Stimulated activated CD4-positive, alpha-beta T cell treated with anti-CD3 and anti-CD28 coated beads, Interleukin-12 subunit alpha, Interleukin-12 subunit beta, amount 100 ng/mL, for 4 hours (primary cell): ENCODE data around the gene MYRIP.
"Not testable (repeated sequence)": the region's sequence is repeated elsewhere in the genome, so short reads cannot be mapped to it uniquely, and the experiment has no call there.

Experiments
- DNase-seq: peaks from one replicate; pipeline ENCODE4 v3.0.0-alpha.2; 2020

The MYRIP gene

DNA sequence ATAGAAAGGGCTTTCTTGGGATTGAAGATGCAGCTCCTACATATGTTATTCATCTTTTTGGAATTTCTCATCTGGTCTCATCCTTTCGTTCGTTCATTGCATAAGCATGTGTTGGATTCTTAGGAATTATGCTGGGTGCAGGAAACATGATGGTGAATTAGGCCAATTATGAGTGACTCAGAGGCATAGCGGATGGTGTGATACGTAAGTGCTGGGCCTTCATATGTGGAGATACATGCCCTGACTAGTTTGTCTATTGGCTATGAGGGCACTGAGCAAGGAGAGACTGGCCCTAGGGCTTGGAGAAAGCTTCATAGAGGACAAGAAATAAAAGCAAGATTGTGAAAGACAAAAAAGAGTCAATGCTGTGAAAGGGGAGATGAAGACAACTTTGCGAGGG, 235.1 kb downstream of the MYRIP start:
- DNase-seq = no peak

DNA sequence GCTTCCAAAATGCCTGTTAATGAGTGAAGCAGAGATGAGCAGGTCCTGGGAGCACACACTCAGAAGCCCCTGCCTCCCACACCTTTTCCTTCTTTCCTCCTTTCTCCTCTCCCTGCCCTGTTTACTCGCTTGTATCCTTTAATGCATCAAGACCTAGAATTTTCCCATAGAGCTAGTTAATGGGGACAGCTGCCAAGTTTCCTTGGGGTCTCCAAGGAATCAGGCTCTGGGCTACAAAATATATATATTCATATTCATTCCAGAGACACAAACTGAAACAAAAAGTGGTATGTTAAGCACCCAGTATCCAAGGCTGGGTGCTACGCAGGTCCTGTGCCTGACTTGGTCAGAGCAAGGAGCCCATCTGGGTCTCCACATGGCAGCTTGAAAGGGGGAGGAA, 235.6 kb downstream of the MYRIP start:
- DNase-seq = no peak

DNA sequence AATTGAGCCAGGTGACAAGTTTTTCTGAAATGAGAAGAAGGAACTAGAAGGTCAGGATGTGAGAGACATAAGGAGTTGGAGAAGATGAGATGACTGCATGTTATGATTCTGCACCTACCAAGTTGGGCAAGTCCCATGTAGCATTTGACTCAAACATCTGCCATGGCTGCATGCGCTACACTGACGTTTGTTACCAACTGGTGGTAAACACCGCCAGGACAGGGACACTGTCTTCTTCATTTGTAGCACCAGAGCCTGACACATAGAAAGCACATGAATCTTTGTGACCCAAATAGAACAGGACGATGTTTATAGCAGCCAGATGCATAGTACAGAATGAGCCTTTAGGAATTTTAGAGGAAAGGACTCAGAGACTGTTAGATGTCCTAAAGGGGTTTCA, 236.7 kb downstream of the MYRIP start:
- DNase-seq = no peak

DNA sequence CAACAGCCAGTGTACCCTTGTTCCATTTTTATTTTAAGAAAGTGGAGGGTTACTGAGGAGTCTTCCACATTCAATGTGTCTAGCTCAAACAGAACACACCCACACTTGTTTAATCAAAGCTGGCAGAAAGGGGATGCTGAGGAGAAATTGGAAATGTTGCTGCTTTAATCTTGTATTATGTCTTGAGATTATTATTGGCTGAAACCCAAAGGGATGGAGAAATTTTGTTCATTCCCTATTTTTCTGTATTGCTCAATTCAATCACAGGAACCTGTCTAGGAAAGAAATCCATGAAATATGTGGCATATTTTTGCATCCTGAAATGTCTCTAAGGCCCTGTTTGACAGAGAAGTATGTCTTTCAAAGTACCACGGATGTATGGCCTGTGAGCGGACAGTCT, 238.0 kb downstream of the MYRIP start:
- no peak for DNase-seq

DNA sequence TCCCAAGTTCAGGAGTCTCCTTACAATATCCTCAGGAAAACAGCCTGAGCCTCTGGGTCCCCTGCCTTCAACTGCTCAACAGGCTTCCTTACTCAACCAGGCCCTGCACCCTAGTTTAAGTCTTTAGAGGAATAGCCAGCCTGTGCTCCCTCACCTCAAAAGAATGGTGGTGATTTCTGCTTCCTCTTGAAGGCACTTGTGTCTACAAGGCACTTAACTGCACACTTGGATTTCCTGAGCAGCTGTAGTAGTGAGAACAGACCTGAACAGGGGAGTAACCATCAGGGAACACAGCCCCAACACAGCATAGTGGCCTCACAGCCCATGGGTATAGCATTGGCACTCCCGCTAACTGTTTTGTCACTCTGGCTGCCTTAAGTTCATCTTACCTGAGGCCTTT, 244.3 kb downstream of the MYRIP start:
- no peak for DNase-seq

DNA sequence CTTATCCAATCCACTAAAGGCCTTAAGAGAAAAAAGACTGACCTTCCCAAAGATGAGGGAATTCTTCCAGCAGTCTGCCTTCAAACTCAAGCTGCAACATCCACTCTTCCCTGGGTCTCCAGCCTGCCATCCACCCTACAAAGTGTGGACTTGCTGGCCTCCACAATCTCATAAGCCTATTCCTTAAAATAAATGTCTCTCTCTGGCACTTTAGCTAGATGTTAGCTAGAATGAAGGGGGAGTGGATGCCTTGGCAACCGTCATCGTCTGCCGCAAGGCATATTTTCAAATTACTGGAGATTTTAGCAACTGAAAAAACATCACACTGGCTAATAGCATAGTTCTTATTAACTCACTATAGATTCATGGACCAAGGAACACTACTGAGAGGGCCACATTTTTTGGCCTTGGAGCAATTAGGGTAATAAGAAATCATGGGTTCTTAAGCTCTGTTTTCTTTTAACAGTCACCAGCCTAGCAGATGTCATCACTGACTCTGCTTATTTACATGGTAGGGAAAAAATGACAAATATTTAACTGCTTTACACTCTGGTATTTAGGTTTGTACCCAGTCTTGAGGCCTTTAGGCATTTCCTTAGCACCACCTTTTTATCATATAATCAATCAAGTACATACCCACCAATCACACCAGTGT, 245.3 kb downstream of the MYRIP start:
- DNase-seq = no peak

DNA sequence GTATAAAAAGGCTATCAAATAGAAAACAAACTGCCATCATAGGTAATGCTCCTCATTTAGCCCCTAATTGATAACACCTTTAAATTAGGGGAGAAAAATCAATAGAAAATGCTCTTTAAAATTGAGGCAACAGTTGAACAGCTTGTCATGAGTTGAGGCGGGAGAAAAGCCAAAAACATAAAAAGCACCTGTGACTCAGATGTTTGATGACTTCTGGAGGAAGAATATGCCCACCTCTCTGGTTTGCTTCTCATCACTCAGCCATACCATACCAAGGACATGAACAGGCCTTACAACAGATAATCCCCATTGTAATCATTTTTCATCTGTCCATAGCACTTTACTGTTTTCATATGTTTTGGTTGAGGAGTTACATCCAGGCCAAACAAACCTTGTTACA, 246.0 kb downstream of the MYRIP start:
- DNase-seq = no peak

DNA sequence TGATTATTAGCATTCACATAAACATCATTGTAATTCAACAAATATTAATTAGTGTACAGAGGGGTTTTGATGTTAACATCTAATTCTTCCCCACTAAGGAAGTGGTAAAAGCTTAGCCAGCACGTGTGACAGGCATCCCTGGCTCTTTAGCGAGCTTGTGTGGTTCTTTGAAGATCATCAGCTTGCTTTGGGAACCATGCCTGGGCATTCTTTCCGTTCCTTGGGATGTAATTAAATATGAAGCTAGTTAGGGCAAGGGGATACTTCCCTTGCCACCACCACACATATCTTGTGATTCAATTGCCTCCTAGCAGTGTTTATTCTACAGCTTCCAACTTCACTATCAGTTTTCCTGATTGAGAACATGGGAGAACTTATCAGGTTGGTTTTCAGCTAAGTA, 246.5 kb downstream of the MYRIP start:
- DNase-seq = no peak

DNA sequence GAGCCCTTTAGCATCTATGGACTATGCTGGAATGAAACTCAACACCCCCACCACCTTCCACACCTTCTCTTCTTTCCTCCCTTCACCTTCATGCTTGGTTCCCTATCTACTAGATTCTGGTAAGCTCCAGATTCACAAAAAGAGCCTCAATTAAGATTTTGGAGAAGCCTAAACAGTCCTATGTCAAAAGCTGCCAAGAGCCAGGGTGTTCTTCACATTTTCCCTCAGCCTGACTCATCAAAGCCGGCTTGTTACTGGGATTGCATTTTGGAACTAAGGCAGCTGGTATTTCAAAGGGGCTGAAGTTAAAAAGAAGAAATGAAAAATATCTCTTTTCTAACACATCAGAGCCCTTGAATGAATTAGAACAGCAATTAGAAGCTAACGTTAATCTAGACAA, 247.7 kb downstream of the MYRIP start:
- no peak for DNase-seq

DNA sequence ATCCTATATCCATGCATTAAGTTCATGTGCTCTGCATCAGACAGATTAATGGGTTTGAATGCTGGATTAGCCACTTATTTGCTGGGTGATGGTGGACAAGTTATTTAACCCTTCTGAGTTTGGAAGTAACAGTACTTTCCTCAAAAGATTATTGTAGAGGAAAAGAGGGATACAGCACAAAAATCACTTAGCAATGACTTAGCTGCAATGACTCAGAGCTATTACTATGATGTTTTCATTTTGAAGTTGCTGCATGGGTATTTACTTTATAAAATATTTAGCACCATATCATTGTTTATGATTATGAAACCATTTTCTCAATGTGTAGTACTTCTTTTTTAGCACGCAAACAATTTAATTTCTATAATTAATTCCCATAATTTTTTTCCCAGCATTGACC, 248.4 kb downstream of the MYRIP start:
- no peak for DNase-seq

DNA sequence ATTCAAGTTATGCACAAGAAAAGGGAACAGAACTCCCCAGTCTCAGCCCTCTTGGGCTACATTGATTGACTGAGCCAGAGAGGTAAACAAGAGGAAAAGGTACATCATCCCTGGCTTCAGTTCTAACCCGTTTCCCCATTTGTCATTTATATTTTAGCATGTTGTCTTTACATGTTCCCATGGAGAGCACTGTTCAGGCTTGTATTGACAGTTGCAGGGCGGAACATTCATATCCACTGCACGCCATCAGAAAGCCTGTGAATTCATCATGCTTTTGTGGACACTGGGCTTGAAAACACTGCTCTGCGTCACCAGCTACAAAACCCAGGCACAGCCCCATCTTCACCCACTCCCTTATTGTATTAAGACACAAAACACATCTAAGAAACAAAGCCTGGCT, 259.2 kb downstream of the MYRIP start:
- DNase-seq = no peak

DNA sequence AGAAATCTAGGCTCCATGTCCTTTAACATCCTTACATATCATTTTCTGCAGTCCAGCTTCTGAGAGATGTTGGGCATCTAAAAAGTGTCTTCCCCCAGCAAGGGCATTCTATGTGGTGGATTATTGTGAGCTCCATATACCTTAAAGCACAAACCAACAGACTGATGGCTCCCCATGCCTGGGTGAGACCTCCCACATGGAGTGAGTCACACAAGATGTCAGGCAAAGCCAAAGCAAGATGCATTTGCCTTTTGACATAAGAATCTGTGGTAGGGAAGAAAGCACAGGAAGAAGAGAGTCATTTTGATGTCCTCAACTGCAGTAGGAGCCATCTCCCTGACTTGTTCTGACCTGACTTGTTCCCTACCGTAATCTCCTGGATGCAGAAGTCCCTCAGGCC, 261.4 kb downstream of the MYRIP start:
- no peak for DNase-seq

DNA sequence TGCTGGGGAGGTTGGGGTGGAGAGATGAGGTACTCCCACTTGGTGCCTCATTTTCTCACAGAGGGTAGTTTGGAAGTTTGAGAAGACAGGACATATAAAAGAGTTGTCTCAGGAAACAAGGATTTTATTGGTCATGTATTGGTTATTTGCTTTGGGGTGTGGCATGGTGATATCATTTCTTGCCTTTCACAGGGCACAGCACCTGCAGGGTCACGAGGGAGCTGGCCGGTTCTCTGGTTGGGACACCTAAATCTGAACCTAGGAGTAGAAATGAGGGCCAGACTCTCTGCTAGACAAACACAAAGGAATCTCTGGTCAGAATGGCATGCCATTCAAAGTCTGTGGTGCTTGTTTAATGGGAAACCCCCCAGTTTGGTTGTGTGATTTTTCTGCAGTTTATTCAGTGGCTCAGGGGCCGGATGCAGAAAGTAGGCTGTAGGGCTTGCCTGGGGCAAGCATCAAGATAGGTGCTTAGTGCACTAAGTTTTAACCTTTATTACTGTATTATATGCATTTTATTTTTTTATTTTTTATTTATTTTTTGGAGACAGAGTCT, 262.4 kb downstream of the MYRIP start:
- no peak for DNase-seq

DNA sequence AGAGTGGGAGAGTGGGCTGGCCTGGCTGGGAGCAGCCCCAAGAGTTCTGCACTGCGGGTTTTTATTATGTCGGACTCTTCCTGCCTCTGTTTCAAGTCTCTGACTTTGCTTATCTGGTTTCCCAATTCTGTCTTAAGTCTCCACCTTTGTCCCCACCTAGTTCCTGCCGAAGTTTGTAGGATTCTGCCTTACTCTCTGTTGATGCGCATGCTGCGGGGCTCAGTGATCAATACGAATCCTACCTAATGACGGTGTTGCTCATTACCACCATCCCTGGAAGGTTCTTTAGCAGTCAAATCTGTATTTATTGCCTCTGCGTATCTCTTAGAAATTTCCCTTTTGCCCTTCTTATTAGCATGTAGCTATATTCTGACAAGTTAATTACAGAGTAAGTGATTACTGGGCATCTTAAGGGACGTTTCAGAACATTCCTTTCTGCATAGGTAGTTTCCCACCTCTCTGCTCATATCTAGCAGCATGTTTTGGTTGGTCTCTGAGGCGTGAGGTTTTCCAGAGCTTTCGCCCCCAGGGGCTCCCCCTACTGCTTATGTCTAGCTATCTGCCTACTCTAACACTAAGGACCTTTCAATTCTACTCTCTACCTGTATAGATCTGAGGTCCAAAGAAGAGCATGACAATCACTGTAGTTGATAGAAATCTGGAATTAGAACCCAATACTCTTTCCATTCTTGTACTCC, 264.1 kb downstream of the MYRIP start:
- DNase-seq = no peak

DNA sequence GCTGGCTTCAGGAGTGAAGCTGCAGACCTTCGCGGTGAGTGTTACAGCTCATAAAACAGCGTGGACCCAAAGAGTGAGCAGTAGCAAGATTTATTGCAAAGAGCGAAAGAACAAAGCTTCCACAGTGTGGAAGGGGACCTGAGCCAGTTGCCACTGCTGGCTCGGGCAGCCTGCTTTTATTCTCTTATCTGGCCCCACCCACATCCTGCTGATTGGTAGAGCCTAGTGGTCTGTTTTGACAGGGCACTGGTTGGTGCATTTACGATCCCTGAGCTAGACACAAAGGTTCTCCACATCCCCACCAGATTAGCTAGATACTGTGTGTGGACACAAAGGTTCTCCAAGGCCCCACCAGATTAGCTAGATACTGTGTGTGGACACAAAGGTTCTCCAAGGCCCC, 267.7 kb downstream of the MYRIP start:
- DNase-seq = not testable (repeated sequence)

DNA sequence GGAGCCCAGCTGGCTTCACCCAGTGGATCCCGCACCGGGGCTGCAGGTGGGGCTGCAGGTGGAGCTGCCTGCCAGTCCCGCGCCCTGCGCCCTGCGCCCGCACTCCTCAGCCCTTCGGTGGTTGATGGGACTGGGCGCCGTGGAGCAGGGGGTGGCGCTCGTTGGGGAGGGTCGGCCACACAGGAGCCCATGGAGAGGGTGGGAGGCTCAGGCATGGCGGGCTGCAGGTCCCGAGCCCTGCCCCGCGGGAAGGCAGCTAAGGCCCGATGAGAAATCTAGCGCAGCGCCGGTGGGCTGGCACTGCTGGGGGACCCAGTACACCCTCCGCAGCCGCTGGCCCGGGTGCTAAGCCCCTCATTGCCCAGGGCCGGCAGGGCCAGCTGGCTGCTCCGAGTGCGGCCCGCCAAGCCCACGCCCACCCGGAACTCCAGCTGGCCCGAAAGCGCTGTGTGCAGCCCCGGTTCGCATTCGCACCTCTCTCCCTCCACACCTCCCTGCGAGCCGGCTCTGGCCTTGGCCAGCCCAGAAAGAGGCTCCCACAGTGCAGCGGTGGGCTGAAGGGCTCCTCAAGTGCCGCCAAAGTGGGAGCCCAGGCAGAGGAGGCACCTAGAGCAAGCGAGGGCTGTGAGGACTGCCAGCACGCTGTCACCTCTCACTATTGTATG, 268.6 kb downstream of the MYRIP start:
- DNase-seq = not testable (repeated sequence)

DNA sequence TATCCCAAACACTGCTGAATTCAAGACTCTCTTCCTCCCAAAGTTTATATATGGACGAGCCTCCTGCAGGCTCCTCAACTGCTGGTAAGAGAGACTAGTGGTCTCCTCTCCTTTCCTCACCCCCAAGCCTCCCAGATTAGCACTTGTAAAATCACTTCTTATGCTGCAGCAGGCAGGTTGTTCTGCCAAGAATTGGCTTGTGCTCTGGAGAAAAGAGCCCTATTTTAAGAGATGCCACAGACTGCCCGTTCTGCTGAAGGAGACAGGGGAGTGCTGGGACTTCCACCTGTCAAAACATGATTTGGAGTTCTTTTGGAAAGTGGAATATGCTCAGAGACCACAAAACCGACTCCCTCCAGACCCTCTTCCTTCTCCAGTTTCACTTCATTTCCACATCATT, 269.2 kb downstream of the MYRIP start:
- no peak for DNase-seq

DNA sequence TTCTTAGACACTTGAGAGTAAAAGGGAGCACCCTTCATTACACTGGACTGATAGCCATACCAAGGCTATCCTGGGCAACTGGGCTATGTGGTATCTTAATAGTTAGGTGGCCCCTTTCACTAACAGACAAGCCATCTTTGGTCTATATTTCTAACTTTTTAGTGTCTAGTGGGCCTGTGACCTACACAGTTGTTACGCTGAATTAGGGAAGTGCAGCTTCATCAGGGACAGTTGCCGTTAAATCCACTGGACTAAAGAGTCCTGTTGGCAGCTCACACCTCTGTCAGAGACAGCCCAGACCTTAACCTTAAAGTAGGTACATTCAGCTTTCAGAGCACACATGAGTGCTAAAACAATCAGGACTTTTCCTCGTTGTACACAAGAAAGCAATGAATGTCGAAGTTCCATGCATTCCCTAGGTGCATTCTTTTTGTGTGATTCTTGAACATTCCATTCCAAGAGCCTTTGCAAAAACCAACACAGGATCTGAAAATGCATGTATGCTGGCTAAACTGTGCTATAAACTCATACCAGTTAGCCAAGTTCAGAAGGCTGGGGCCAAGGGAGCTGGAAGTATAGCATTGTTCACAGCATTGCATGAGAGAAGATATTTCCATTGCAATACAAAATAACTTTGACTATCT, 269.9 kb downstream of the MYRIP start:
- DNase-seq = no peak

DNA sequence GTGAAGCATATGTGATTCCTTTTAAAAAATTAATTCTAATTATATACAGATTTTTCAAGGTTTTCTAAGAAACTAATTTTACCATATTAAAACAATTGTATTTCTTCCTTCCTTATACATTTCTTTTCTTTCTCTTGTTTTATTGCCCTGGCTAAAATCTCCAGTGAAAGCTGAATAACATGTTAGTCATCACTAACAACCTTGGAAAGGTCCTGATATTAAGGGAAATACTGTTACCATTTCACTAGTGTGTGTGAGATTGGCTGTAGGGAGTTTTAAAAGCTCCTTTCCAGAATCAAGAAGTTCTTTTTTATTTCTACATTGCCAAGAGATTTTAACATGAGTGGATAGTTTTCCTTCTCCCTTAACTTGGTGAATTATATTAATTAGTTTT, 270.4 kb downstream of the MYRIP start:
- no peak for DNase-seq

DNA sequence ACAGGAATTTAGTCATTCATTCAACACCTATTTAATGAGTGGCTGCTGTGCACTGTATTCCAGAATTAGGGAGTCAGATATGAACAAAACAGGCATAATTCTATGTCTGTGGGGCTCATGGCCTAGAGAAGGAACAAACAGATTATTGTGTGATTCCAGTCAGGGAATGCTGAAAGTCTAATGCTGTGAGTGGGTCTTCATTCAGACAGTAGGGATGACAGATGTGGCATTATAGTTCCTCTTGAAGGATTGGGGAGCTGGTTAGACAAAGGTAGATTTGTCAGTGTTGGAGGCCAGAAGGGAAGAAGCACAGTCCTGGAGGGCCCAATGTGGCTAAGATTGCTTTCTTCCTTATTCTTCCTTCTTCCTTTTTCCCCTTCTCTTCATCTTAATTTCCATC, 273.7 kb downstream of the MYRIP start:
- no peak for DNase-seq

DNA sequence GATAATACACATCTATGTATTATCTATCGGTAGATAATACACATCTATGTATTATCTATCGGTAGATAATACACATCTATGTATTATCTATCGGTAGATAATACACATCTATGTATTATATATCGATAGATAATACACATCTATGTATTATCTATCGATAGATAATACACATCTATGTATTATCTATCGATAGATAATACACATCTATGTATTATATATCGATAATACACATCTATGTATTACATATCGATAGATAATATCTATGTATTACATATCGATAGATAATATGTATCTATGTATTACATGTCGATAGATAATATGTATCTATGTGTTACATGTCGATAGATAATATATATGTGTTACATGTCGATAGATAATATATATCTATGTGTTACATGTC, 275.0 kb downstream of the MYRIP start:
- DNase-seq = not testable (repeated sequence)

DNA sequence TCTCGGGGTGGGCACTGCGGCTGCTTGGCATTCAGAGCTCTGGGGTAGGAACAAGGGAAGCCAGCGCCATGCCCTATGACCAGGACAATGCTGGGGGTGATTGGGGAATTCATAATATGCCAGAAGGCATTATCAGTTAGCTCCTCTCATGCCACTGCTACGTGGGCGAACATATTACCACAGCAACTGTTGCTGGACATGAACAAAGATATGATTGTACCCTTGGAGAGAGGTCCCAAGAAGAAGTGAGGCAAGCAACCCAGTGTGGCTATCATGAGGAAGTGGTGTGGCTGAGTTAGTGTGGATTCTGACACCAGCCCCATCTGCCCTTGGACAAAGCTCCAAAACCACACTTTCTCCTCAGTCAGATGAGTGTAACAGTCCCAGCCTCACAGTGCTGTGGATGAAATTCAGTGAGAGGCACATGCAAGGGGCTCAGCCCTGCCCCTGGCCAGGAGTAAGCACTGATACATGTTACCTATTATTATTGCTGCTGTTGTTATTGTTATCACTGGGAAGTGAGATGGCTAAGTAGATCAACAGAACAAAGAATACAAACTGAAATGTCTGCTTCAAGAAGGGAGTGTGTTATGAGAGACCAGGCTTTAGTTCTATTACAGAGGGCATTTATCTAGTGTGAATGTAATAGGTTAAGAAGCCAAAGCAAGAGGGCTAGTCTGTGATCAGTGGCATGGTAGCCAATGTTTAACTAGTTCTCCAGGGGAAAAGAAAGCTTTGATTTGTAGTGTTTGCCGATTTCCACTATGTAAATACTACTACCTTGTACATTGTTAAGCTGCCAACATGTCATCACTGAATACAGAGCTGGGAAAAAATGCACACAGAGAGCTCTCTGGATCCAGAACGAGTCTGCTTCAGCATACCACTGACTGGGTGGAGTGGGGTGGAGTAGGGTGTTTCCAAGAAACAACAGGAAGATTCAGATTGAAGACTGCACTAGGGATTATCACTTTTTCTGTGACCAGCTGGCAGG, 277.8 kb downstream of the MYRIP start:
- no peak for DNase-seq
